GM12864 (cell line): ENCODE measurements around the gene OR1L8.

Experiments
- DNase-seq: peaks from one replicate; pipeline ENCODE4 v3.0.0-alpha.2; 2011; ENCODE audit warnings: low read depth
- H3K4me3 ChIP-seq: 2 replicates; pipeline ENCODE4 v1.5.1; 2011; ENCODE audit warnings: mild to moderate bottlenecking, low read depth, low read length, control low read depth
- CTCF ChIP-seq: IDR thresholded peaks from 2 replicates; pipeline ENCODE4 v1.5.1; 2011; ENCODE audit warnings: low read depth, mild to moderate bottlenecking, moderate library complexity, low read length, control low read depth, inconsistent platforms; ENCODE audit errors: missing control alignments

OR1L8 gene

GRCh38 chr9:122518841-122519240 is 64.3 kb downstream of the OR1L8 start, which contains the start of gene OR1J4:
OR1J4 (plus strand) TSS chr9:122519141; CDS start chr9:122519141, 0 bp downstream.
- H3K4me3 ChIP-seq = no peak within 1 kb of the TSS
- TF ChIP-seq CTCF = no peak
- DNase-seq = no peak

- TF ChIP-seq CTCF = no peak
- no peak for DNase-seq
- no peak overlapping the region for H3K4me3 ChIP-seq
Measured at GRCh38 chr9:122518226-122518625, 65.0 kb downstream of the OR1L8 start.
